Measurements from ENCODE around the gene PPP3CA. TPM values are rescaled to one million over a fixed set of nuclear protein-coding genes. Genes with fewer than 3 reads are reported as not detected.

PPP3CA gene
- total and polyA plus RNA-seq, 2 experiments from 2014 or later, result 27.0 to 45.2 TPM

- Histone ChIP-seq H3K36me3 (ENCODE audit: insufficient read depth) (no peaks in the 10 kb centered on the region), H2AFZ (no peak overlapping the region), H3K27ac (ENCODE audit: low read depth) (no peak overlapping the region), H3K9me2 (ENCODE audit: insufficient read depth) (no peaks in the 10 kb centered on the region; the same call in 1 of the 2 replicates), H4K20me1 (replicated peaks; ENCODE audit: insufficient read depth) (no peaks in the 10 kb centered on the region; the same call in 1 of the 2 replicates), H3K4me2 (no peak overlapping the region), H3K4me3 (no peak overlapping the region), H3F3A (replicated peaks; ENCODE audit: low read depth) (no peaks in the 10 kb centered on the region), H3K79me2 (replicated peaks; ENCODE audit: insufficient read depth) (peaks cover 79% of the 10 kb centered on the region), H3K4me1 (ENCODE audit: insufficient read depth) (peaks cover 44% of the 10 kb centered on the region), H3K27me3 (ENCODE audit: insufficient read depth) (no peaks in the 10 kb centered on the region)
- Mint-ChIP-seq H3K4me1 (peaks cover 68% of the 10 kb centered on the region), H3K36me3 (ENCODE audit: low read depth) (peaks cover 2% of the 10 kb centered on the region; the same call in 1 of the 3 replicates), H3K27me3 (ENCODE audit: insufficient read depth, low read depth, poor library complexity) (peaks cover under 1% of the 10 kb centered on the region), H3K9me3 (no peaks in the 10 kb centered on the region), H3K4me3 (no peak overlapping the region), H3K27ac (no peak overlapping the region)
- TF ChIP-seq JUNB (IDR thresholded peaks at IDR 0.05; ENCODE audit: unreplicated experiment), result no peak
- TF ChIP-seq REST (IDR thresholded peaks at IDR 0.05; ENCODE audit: unreplicated experiment), result peak; percentile 41
- ATAC-seq (no peak), DNase-seq (ENCODE audit: low spot score) (no peak)
Measured at GRCh38 chr4:101332424-101332823, 14.9 kb downstream of the PPP3CA start.

GRCh38 chr4:101331017-101331416 lies 16.3 kb downstream of the PPP3CA start:
- Histone ChIP-seq H3K27ac (ENCODE audit: low read depth) (no peak overlapping the region), H2AFZ (no peak overlapping the region), H3K27me3 (ENCODE audit: insufficient read depth) (no peaks in the 10 kb centered on the region), H3K4me1 (ENCODE audit: insufficient read depth) (peaks cover 58% of the 10 kb centered on the region), H3K4me2 (no peak overlapping the region), H3K9me2 (ENCODE audit: insufficient read depth) (no peaks in the 10 kb centered on the region; the same call in 1 of the 2 replicates), H4K20me1 (replicated peaks; ENCODE audit: insufficient read depth) (no peaks in the 10 kb centered on the region; the same call in 1 of the 2 replicates), H3K36me3 (ENCODE audit: insufficient read depth) (no peaks in the 10 kb centered on the region), H3K79me2 (replicated peaks; ENCODE audit: insufficient read depth) (peaks cover 79% of the 10 kb centered on the region), H3F3A (replicated peaks; ENCODE audit: low read depth) (no peaks in the 10 kb centered on the region), H3K4me3 (no peak overlapping the region)
- ATAC-seq (no peak), DNase-seq (ENCODE audit: low spot score) (no peak)
- H3K4me3 Mint-ChIP-seq, result no peak overlapping the region
- H3K4me1 Mint-ChIP-seq, result peaks cover 73% of the 10 kb centered on the region
- no peak overlapping the region for H3K27ac Mint-ChIP-seq
- no peaks in the 10 kb centered on the region for H3K9me3 Mint-ChIP-seq
- no peaks in the 10 kb centered on the region for H3K27me3 Mint-ChIP-seq (ENCODE audit: insufficient read depth, low read depth, poor library complexity)
- peaks cover 2% of the 10 kb centered on the region; the same call in 1 of the 3 replicates for H3K36me3 Mint-ChIP-seq (ENCODE audit: low read depth)
- TF ChIP-seq REST (IDR thresholded peaks at IDR 0.05; ENCODE audit: unreplicated experiment) (no peak), ZNF462 (CRISPR knock-in tag; IDR thresholded peaks at IDR 0.05) (no peak), EZH2 (IDR thresholded peaks at IDR 0.05; ENCODE audit: low read depth, unreplicated experiment) (no peak), POLR2AphosphoS5 (IDR thresholded peaks at IDR 0.05; ENCODE audit: low read depth) (no peak), JUNB (IDR thresholded peaks at IDR 0.05; ENCODE audit: unreplicated experiment) (no peak)
- TF ChIP-seq, protein P1, sequence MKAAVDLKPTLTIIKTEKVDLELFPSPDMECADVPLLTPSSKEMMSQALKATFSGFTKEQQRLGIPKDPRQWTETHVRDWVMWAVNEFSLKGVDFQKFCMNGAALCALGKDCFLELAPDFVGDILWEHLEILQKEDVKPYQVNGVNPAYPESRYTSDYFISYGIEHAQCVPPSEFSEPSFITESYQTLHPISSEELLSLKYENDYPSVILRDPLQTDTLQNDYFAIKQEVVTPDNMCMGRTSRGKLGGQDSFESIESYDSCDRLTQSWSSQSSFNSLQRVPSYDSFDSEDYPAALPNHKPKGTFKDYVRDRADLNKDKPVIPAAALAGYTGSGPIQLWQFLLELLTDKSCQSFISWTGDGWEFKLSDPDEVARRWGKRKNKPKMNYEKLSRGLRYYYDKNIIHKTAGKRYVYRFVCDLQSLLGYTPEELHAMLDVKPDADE (IDR thresholded peaks at IDR 0.05), result no peak
